Esophagus squamous epithelium (tissue), 4 donors: Measurements from ENCODE around the gene OPRM1.

Experiments used
- CTCF ChIP-seq, 6 experiments: fragments of 450-650 bp in 4 of 6; fragments of 200-600 bp in 2 of 6; sonication (generic) in 2 of 6; IDR thresholded peaks; one replicate each; pipeline ENCODE4 v1.5.1; 2016 to 2019; ENCODE audit warnings: antibody characterized with exemption in 6 of 6, mild to moderate bottlenecking in 4 of 6, moderate library complexity in 4 of 6
- POLR2A ChIP-seq, 4 donors: fragments of 450-650 bp; IDR thresholded peaks; one replicate each; pipeline ENCODE4 v1.6.1; 2017; ENCODE audit warnings: antibody characterized with exemption in 4 of 4, mild to moderate bottlenecking in 4 of 4, moderate library complexity in 3 of 4

GRCh38 chr6:154266560-154267099, 227.6 kb downstream of the OPRM1 start:
- TF ChIP-seq CTCF (IDR thresholded peaks at IDR 0.05) (no peak), POLR2A (IDR thresholded peaks at IDR 0.05) (no peak)
